ENCODE data around the gene FAM200A. TPM values are rescaled to one million over a fixed set of nuclear protein-coding genes. Genes with fewer than 3 reads are reported as not detected.

The FAM200A gene
- total and polyA plus RNA-seq, 2 of the 13 experiments (the other 11 are each of a cell fraction or from before 2014, with no cell fraction given), result 4.7 to 6.3 TPM

GRCh38 chr7:99504603-99505323, 47.2 kb downstream of the FAM200A start, which contains the start of gene ZKSCAN5 (continued):
- TF ChIP-seq ARID4A (CRISPR knock-in tag; IDR thresholded peaks at IDR 0.05; ENCODE audit: borderline replicate concordance) (peak; percentile 92), ELF3 (CRISPR knock-in tag; IDR thresholded peaks at IDR 0.05) (no peak; the same call in 1 of the 2 replicates), NFRKB (IDR thresholded peaks at IDR 0.05) (no peak), MLX (CRISPR knock-in tag; IDR thresholded peaks at IDR 0.05) (no peak), ZNF496 (CRISPR knock-in tag; IDR thresholded peaks at IDR 0.05; ENCODE audit: insufficient replicate concordance) (no peak), PAWR (CRISPR knock-in tag; IDR thresholded peaks at IDR 0.05; ENCODE audit: borderline replicate concordance) (no peak), HNF1B (CRISPR knock-in tag; IDR thresholded peaks at IDR 0.05) (peak; percentile 75), MYNN (CRISPR knock-in tag; IDR thresholded peaks at IDR 0.05; ENCODE audit: low read depth) (no peak), HDAC2 (CRISPR knock-in tag; IDR thresholded peaks at IDR 0.05) (no peak), KLF6 (CRISPR knock-in tag; IDR thresholded peaks at IDR 0.05) (no peak), E2F2 (CRISPR knock-in tag; IDR thresholded peaks at IDR 0.05; ENCODE audit: borderline replicate concordance) (no peak), ZNF253 (CRISPR knock-in tag; IDR thresholded peaks at IDR 0.05; ENCODE audit: borderline replicate concordance) (no peak), YEATS4 (CRISPR knock-in tag; IDR thresholded peaks at IDR 0.05; ENCODE audit: borderline replicate concordance) (peak; percentile 43), NONO (IDR thresholded peaks at IDR 0.05) (no peak), NONO (CRISPR knock-in tag; conservative IDR thresholded peaks at IDR 0.05) (peak; percentile 51), FOXA1 (IDR thresholded peaks at IDR 0.05) (no peak), FOXA1 (CRISPR knock-in tag; IDR thresholded peaks at IDR 0.05) (no peak), ZNF780A (CRISPR knock-in tag; IDR thresholded peaks at IDR 0.05) (no peak), NCOA2 (CRISPR knock-in tag; IDR thresholded peaks at IDR 0.05) (no peak), ATF2 (CRISPR knock-in tag; IDR thresholded peaks at IDR 0.05) (no peak), HNF4A (CRISPR knock-in tag; IDR thresholded peaks at IDR 0.05) (peak; percentile 21), CBFB (CRISPR knock-in tag; IDR thresholded peaks at IDR 0.05) (no peak)

All from HepG2 (cell line).